Inferior parietal cortex (tissue), 1 donor: ENCODE results near the gene SOWAHD.
A peak's percentile ranks its signal among the peaks of the same experiment; 100 is the strongest.
"Not testable (repeated sequence)": the region's sequence is repeated elsewhere in the genome, so short reads cannot be mapped to it uniquely, and the experiment has no call there.

Experiments used
- DNase-seq: peaks from one replicate; pipeline ENCODE4 v3.0.0-alpha.2; 2016; ENCODE audit errors: extremely low spot score

SOWAHD gene

GRCh38 chrX:119758731-119759247 lies 401 bp downstream of the SOWAHD start:
- no peak for DNase-seq

GRCh38 chrX:119759248-119759766 lies 919 bp downstream of the SOWAHD start:
- no peak for DNase-seq

DNA sequence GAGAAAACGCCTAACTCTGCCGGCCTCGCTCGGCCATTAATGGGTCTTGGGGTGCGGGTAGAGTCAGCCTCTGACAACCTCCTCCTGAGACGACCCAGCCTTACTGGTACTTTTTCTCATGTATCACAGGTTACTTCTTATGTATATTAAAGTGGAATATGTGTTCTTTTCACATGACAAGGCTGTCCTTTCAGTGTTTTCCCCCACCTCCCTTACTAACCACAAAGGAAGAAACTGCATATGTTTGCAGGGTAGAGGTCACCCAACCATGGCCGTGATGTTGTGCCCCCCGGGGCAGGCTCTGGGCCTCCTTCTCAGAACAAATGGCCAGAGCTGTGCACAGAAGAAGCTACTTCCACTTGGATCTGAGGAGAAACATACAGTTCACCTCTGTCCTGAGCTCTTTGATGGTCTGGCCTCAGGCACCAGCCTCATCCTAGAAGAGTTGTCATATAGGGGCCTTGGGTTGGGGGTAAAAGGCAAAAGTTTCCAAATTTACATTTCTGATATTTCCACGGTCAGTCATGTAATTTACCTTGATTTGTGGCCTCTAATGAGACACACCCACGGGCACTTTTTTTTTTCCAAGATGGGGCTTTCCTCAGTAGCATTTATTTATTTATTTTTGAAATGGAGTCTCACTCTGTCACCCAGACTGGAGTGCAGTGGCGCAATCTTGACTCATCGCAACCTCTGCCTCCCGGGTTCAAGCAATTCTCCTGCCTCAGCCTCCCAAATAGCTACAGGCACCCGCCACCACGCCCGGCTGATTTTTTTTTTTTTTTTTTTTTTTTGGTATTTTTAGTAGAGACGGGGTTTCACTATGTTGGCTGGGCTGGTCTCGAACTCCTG lies 1.9 kb downstream of the SOWAHD start:
- no peak for DNase-seq

- no peak for DNase-seq
Observed at GRCh38 chrX:119762718-119763117, 4.3 kb downstream of the SOWAHD start.

GRCh38 chrX:119763181-119763580 lies 4.8 kb downstream of the SOWAHD start:
- no peak for DNase-seq

- DNase-seq: no peak
Observed at GRCh38 chrX:119763836-119764387, 5.5 kb downstream of the SOWAHD start.

GRCh38 chrX:119768436-119768835 lies 10.0 kb downstream of the SOWAHD start:
- not testable (repeated sequence) for DNase-seq

GRCh38 chrX:119769388-119769787 lies 11.0 kb downstream of the SOWAHD start:
- not testable (repeated sequence) for DNase-seq

DNA sequence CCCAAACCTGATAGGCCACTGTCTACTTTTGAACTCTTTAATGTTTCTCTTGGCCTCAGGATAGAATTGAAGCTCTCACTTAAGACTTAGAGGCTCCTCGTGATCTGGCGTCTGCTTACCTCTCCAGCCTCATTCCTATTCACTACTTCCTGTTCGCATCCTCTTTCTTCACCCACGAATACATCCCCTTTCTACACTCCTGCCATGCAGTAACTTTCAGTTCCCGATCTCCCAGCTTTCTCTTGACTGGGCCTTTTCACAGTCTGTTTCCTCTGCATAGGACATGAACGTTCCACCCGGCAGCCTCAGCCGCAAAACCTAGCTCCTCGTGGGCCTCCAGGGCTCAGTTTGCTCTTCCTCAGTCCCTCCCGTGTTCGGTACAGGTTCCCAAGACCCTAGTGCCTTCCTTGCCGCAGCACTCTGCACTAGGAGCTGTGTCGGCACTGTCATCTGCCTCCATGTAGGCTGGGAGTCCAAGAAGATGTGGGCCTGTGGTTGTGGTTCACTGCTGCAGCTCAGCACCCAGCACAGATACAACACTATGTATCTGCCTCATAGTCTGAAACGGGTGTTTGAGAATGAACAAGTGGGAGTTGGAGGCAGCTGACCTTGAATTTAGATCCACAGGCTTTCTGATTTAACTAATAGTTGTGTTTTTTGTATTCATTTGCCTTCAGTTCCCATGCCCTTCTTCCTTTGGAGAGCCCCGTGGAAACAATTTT lies 17.3 kb downstream of the SOWAHD start:
- no peak for DNase-seq

DNA sequence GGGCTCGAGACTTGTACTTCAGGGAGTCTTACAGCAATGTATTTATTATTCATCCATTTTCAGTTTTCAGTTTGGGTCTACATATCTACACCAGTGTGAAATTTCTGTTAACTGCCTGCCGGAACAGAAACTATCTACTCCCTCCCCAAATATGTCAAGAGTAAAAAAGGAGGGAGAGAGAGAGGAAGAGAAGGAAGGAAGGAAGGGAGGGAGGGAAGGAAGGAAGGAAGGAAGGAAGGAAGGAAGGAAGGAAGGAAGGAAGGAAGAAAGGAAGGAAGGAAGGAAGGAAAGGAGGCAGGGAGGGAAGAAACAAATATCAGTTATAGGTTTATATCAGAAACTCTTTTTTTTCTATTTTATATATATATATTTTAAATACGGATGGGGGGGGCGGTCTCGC lies 20.4 kb downstream of the SOWAHD start:
- DNase-seq: no peak

DNA sequence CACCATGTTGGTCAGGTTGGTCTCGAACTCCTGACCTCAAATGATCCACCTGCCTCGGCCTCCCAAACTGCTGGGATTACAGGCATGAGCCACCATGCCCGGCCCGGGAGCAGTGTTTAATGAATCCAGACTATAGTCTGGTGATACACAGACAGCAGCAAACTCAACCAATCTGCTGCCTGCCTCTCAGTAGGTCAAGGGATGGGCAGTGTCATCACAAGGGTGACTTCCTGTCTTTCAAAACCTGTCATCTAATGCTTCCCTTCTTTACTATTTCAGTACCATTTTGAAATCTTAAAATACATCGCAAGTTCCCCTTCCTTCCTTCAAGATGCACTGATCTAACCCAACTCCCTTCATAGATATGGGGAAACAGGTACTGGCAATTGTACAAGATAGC lies 24.6 kb downstream of the SOWAHD start:
- no peak for DNase-seq

- no peak for DNase-seq
Observed at GRCh38 chrX:119784747-119785446, 26.5 kb downstream of the SOWAHD start.

GRCh38 chrX:119790977-119791436 lies 32.6 kb downstream of the SOWAHD start:
- peak; percentile 6 for DNase-seq

GRCh38 chrX:119791437-119792231 lies 33.2 kb downstream of the SOWAHD start, which contains the start of gene RPL39:
Gene RPL39, minus strand, starts transcription at chrX:119791630. Its CDS starts 54 bp downstream, at chrX:119791576.
- peak; percentile 85 for DNase-seq

DNA sequence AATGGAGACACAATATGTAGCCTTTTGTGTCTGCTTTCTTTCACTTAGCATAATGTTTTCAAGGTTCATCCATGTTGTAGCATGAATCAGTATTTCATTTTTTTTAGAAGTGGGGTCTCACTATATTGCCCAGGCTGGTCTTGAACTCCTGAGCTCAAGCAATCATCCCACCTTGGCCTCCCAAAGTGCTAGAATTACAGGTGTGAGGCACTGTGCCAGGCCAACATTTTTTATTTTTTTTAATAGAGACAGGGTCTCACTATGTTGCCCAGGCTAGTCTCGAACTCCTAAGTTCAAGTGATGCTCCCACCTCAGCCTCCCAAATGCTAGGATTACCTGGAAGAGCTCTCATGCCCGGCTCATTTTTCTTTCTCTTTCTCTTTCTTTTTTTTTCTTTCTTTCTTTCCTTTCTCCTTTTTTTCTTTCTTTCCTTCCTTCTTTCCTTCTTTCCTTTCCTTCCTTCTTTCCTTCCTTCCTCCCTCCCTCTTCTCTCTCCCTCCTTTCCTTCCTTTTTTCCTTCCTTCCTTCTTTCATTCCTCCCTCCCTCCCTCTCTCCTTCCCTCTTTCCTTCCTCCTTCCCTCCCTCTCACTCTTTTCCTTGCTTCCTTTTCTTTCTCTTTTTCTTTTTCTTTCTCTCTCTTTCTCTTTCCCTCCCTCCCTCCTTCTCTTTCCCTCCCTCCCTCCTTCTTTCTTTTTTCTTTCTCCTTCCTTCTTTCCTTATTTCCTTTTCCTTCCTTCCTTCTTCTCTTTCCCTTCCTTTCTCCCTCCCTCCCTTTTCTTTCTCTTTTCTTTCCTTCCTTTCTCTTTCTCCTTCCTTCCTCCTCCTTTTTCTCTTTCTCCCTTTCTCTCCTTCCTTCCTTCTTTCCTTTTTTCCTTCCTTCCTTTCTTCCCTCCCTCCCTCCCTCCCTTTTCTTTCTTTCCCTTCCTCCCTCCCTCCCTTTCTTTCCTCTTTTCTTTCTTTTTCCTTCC lies 43.1 kb downstream of the SOWAHD start:
- no peak for DNase-seq

DNA sequence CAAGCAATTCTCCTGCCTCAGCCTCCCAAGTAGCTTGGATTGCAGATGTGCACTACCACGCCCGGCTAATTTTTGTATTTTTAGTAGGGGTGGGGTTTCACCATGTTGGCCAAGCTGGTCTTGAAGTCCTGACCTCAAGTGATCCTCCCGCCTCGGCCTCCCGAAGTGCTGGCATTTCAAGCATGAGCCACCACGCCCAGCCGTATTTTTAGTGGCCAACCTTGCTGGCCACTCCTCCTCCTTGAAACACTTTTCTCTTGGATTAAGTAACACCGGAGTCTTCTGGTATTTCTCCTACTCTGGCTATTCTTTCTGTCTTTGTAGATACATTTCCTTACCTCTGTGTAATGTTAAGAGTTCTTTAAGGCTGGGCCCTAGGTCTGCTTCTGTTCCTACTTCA lies 44.2 kb downstream of the SOWAHD start:
- no peak for DNase-seq

GRCh38 chrX:119808461-119808860 lies 50.1 kb downstream of the SOWAHD start:
- DNase-seq: not testable (repeated sequence)

GRCh38 chrX:119809185-119809666 lies 50.8 kb downstream of the SOWAHD start:
- DNase-seq: peak; percentile 4
